ENCODE measurements around the gene PTPRD.

The PTPRD gene

DNA sequence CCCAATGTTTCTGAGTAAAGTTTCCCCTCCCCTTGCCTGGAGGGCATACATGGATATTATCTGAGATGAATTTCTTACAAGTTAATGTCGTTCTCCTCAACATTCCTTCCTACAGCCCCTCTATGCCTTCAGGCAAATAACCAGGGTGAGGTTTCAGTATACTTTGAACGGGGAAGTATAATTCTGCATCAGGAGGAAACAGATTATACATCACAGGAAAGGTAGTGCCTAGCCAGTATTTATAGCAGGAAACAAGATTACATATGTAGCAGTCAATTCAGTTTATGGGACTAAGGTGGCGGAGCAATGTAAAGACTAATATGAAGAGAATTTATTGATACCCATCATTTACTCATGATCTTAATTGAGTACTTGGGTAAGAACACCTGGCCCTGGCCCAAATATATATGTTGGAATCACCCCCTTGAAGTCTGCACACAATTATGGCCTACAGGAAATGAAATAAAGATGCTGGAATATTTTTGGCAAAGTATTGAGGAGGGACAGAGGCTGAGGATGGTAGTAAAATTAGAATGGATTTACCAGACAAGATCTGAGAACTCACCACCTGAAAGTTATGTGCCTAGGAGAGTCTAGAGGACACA is 661.1 kb downstream of the PTPRD start:
- no peaks in the 10 kb centered on the region for H3K27me3 ChIP-seq (ENCODE audit: insufficient read depth, low read length, poor library complexity, severe bottlenecking)
- H3K9ac ChIP-seq (ENCODE audit: low read depth, low read length, poor library complexity, severe bottlenecking): no peak overlapping the region
- H2AFZ ChIP-seq (ENCODE audit: low read length): no peak overlapping the region
- peak overlapping the region; percentile 35 for H3K4me3 ChIP-seq (ENCODE audit: low read length, poor library complexity, severe bottlenecking)
- H3K79me2 ChIP-seq (ENCODE audit: insufficient read depth, low read length): no peaks in the 10 kb centered on the region
- no peaks in the 10 kb centered on the region for H3K9me2 ChIP-seq (replicated peaks; ENCODE audit: low read depth, low read length)
- H3K9me3 ChIP-seq (ENCODE audit: insufficient read depth, low read depth, low read length): no peaks in the 10 kb centered on the region
- peaks cover 27% of the 10 kb centered on the region for H3K4me1 ChIP-seq (ENCODE audit: insufficient read depth, low read length, poor library complexity, severe bottlenecking)
- no peaks in the 10 kb centered on the region for H4K20me1 ChIP-seq (ENCODE audit: insufficient read depth, low read length, poor library complexity, severe bottlenecking)
- H3F3A ChIP-seq (ENCODE audit: low read depth): no peaks in the 10 kb centered on the region
- H3K4me2 ChIP-seq (ENCODE audit: low read depth, low read length, poor library complexity, severe bottlenecking): peak overlapping the region; percentile 56
- H3K36me3 ChIP-seq (ENCODE audit: insufficient read depth, low read length): no peaks in the 10 kb centered on the region
- TF ChIP-seq CTCF (conservative IDR thresholded peaks at IDR 0.05; ENCODE audit: low read length): no peak
- no peak for TF ChIP-seq EZH2phosphoT487 (IDR thresholded peaks at IDR 0.05; ENCODE audit: borderline replicate concordance)

- peaks cover 27% of the 10 kb centered on the region for H3K4me1 ChIP-seq (ENCODE audit: insufficient read depth, low read length, poor library complexity, severe bottlenecking)
- H2AFZ ChIP-seq (ENCODE audit: low read length): peak overlapping the region; percentile 6; the same call in 1 of the 2 replicates
- no peaks in the 10 kb centered on the region for H3K79me2 ChIP-seq (ENCODE audit: insufficient read depth, low read length)
- no peak overlapping the region for H3K9ac ChIP-seq (ENCODE audit: low read depth, low read length, poor library complexity, severe bottlenecking)
- H3K36me3 ChIP-seq (ENCODE audit: insufficient read depth, low read length): no peaks in the 10 kb centered on the region
- H3F3A ChIP-seq (ENCODE audit: low read depth): no peaks in the 10 kb centered on the region
- no peaks in the 10 kb centered on the region for H3K27me3 ChIP-seq (ENCODE audit: insufficient read depth, low read length, poor library complexity, severe bottlenecking)
- no peaks in the 10 kb centered on the region for H3K9me2 ChIP-seq (replicated peaks; ENCODE audit: low read depth, low read length)
- no peaks in the 10 kb centered on the region for H3K9me3 ChIP-seq (ENCODE audit: insufficient read depth, low read depth, low read length)
- H4K20me1 ChIP-seq (ENCODE audit: insufficient read depth, low read length, poor library complexity, severe bottlenecking): no peaks in the 10 kb centered on the region
- H3K4me3 ChIP-seq (ENCODE audit: low read length, poor library complexity, severe bottlenecking): peak overlapping the region; percentile 35
- no peak for TF ChIP-seq CTCF (conservative IDR thresholded peaks at IDR 0.05; ENCODE audit: low read length)
- TF ChIP-seq EZH2phosphoT487 (IDR thresholded peaks at IDR 0.05; ENCODE audit: borderline replicate concordance): no peak
- H3K4me2 ChIP-seq (ENCODE audit: low read depth, low read length, poor library complexity, severe bottlenecking): peak overlapping the region; percentile 56
Measured at GRCh38 chr9:9950813-9951212, 662.0 kb downstream of the PTPRD start.

DNA sequence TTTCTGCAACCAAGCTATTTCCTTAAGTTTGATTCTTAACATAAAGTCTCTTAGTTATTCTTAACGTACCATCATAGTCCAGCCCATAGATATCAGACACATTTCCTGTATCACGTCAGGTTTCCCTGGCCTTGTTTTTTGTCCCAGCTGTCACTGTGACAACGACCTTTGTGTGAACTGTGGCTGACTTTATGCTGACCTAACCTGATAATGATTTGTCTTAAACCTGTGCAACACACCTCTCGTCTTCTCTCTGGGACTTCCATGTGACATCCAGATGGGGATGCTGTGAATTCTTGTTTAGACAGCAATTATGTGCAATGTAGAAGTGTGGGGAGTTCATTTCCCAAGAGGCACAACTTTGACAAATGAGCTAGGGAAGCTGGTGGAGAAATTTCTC is 662.8 kb downstream of the PTPRD start:
- no peaks in the 10 kb centered on the region for H3K36me3 ChIP-seq (ENCODE audit: insufficient read depth, low read length)
- H3K4me1 ChIP-seq (ENCODE audit: insufficient read depth, low read length, poor library complexity, severe bottlenecking): peaks cover 29% of the 10 kb centered on the region
- no peak for TF ChIP-seq EZH2phosphoT487 (IDR thresholded peaks at IDR 0.05; ENCODE audit: borderline replicate concordance)
- TF ChIP-seq CTCF (conservative IDR thresholded peaks at IDR 0.05; ENCODE audit: low read length): no peak
- H3K4me2 ChIP-seq (ENCODE audit: low read depth, low read length, poor library complexity, severe bottlenecking): no peak overlapping the region
- H3F3A ChIP-seq (ENCODE audit: low read depth): no peaks in the 10 kb centered on the region
- no peaks in the 10 kb centered on the region for H3K27me3 ChIP-seq (ENCODE audit: insufficient read depth, low read length, poor library complexity, severe bottlenecking)
- H2AFZ ChIP-seq (ENCODE audit: low read length): no peak overlapping the region
- no peaks in the 10 kb centered on the region for H3K9me2 ChIP-seq (replicated peaks; ENCODE audit: low read depth, low read length)
- H3K9me3 ChIP-seq (ENCODE audit: insufficient read depth, low read depth, low read length): no peaks in the 10 kb centered on the region
- H4K20me1 ChIP-seq (ENCODE audit: insufficient read depth, low read length, poor library complexity, severe bottlenecking): no peaks in the 10 kb centered on the region
- no peak overlapping the region for H3K4me3 ChIP-seq (ENCODE audit: low read length, poor library complexity, severe bottlenecking)
- H3K9ac ChIP-seq (ENCODE audit: low read depth, low read length, poor library complexity, severe bottlenecking): no peak overlapping the region
- H3K79me2 ChIP-seq (ENCODE audit: insufficient read depth, low read length): no peaks in the 10 kb centered on the region

Measured in Loucy (cell line).